PC-3 (cell line): ENCODE results near the gene TMEM255B. TPM values are rescaled to one million over a fixed set of nuclear protein-coding genes. Genes with fewer than 3 reads are reported as not detected.

Experiments used
- ATAC-seq: fragments of 200-7000 bp; cut with Tn5 transposase; 2 replicates; pipeline ENCODE4 v1.9.1; 2020; ENCODE audit warnings: mild to moderate bottlenecking, moderate library complexity
- BruUV-seq: library from RNA; stranded (reverse); fragments of 400-500 nt; replicated peaks from 2 replicates; lab custom pipeline; 2021; lab: Mats Ljungman, UMichigan
- CTCF ChIA-PET: fragments of 300-600 bp; sonication (Branson Sonifier 250); formaldehyde crosslinking; loops from one replicate; lab custom pipeline; 2022; ENCODE audit warnings: antibody characterized with exemption; lab: Charles Lee
- POLR2A ChIA-PET: fragments of 300-600 bp; sonication (Branson Sonifier 250); formaldehyde crosslinking; loops from one replicate; lab custom pipeline; 2022; ENCODE audit warnings: antibody characterized with exemption; ENCODE audit not compliant: unreplicated experiment; lab: Charles Lee
- DNase-seq: peaks from one replicate; pipeline ENCODE4 v3.0.0-alpha.2; 2015
- H2AFZ ChIP-seq: fragments of 300-600 bp; sonication (generic); 2 replicates; pipeline ENCODE4 v1.6.0; 2016; ENCODE audit warnings: antibody characterized with exemption, low read length
- H3F3A ChIP-seq: fragments of 300-600 bp; sonication (generic); one replicate; pipeline ENCODE4 v1.6.0; 2017; ENCODE audit warnings: antibody characterized with exemption, low read length, control low read depth, mild to moderate bottlenecking; ENCODE audit not compliant: unreplicated experiment
- H3K27ac ChIP-seq: fragments of 300-600 bp; sonication (generic); 2 replicates; pipeline ENCODE4 v1.5.1; 2016; ENCODE audit warnings: mild to moderate bottlenecking, low read length
- H3K27me3 ChIP-seq: fragments of 300-600 bp; sonication (generic); 2 replicates; pipeline ENCODE4 v1.6.1; 2016; ENCODE audit warnings: low read length, mixed read lengths
- H3K36me3 ChIP-seq: fragments of 300-600 bp; sonication (generic); 2 replicates; pipeline ENCODE4 v1.6.1; 2016; ENCODE audit warnings: low read depth, mixed run types, low read length, mixed read lengths
- H3K4me1 ChIP-seq: fragments of 300-600 bp; sonication (generic); 2 replicates; pipeline ENCODE4 v1.5.1; 2016; ENCODE audit warnings: low read length; ENCODE audit not compliant: insufficient read depth
- H3K4me2 ChIP-seq: fragments of 300-600 bp; sonication (generic); 2 replicates; pipeline ENCODE4 v1.6.0; 2016; ENCODE audit warnings: low read length
- H3K4me3 ChIP-seq: fragments of 300-600 bp; sonication (generic); 2 replicates; pipeline ENCODE4 v1.5.1; 2016; ENCODE audit warnings: mild to moderate bottlenecking, low read length, mixed read lengths
- H3K79me2 ChIP-seq: fragments of 300-600 bp; sonication (generic); 2 replicates; pipeline ENCODE4 v1.6.1; 2017; ENCODE audit warnings: low read length, mixed read lengths
- H3K9ac ChIP-seq: fragments of 300-600 bp; sonication (generic); 2 replicates; pipeline ENCODE4 v1.6.0; 2016; ENCODE audit warnings: mild to moderate bottlenecking, low read length
- H3K9me2 ChIP-seq: fragments of 300-600 bp; sonication (generic); replicated peaks from 2 replicates; pipeline ENCODE4 v1.6.1; 2016; ENCODE audit warnings: mixed run types, low read length, mixed read lengths
- H3K9me3 ChIP-seq: fragments of 300-600 bp; sonication (generic); 2 replicates; pipeline ENCODE4 v1.6.1; 2016; ENCODE audit warnings: low read length, mixed read lengths
- H4K20me1 ChIP-seq: fragments of 300-600 bp; sonication (generic); 2 replicates; pipeline ENCODE4 v1.6.1; 2016; ENCODE audit warnings: low read length, mixed read lengths
- EZH2 ChIP-seq: fragments of 300-600 bp; sonication (generic); IDR thresholded peaks from one replicate; pipeline ENCODE4 v1.6.1; 2017; ENCODE audit warnings: antibody characterized with exemption, mild to moderate bottlenecking, low read length; ENCODE audit not compliant: unreplicated experiment
- EZH2phosphoT487 ChIP-seq: fragments of 300-600 bp; sonication (generic); IDR thresholded peaks from 2 replicates; pipeline ENCODE4 v1.6.1; 2018; ENCODE audit warnings: mild to moderate bottlenecking, antibody characterized with exemption, low read length, borderline replicate concordance
- intact Hi-C: fragments of 100-400 bp; cut with micrococcal nuclease; formaldehyde crosslinking; loops from 2 replicates; pipeline ENCODE4 v1.9.0; 2023
- total RNA-seq: library from RNA; depleted of rRNA; stranded (reverse); fragments of >200 nt; gene quantifications from 2 replicates; pipeline ENCODE4 v1.2.3, GENCODE V29; 2014
- TF ChIP-seq, protein P1 (sequence below): fragments of 300-600 bp; sonication (generic); conservative IDR thresholded peaks from 2 replicates; pipeline ENCODE4 v1.5.1; 2017; ENCODE audit warnings: antibody characterized with exemption, low read depth, mild to moderate bottlenecking, low read length

Gene TMEM255B
- total RNA-seq, 1 experiment from 2014 or later, result 26.9 TPM

DNA sequence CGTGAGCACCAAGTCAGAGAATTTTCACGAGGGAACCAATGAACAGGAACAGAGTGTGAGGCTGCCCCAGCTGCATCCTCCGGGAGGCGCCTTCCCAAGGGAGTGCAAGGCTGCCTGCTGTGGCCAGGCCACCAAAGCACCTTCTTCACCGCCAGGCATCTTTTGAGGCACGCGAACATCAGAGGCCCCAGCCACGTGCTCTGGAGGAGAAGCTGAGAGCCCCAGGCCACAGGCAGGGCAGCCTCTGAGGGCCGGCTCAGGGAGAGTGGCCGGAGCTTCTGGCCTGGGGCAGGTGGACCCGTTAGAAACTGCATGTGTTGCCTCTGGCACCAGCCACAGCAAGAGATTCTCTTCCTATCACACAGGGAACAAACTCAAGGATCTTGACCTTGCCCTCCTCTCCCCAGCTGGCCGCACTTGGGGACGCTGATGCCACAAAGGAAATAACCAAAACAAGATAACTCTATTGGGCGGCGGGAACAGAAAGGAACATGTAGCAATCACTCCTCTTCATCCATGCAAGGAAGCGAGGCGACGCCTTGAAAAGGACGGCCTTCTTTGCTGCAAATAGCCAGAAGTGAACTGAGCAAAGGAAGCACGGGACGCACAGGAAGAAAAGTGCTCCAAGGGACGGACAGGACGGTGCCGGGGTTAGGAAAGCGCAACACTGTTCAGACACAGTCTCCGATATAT is 85.0 kb downstream of the TMEM255B start:
- Histone ChIP-seq H3K4me3 (no peak overlapping the region), H3K27ac (no peak overlapping the region), H3K9me2 (no peaks in the 10 kb centered on the region), H3K4me1 (peaks cover 13% of the 10 kb centered on the region), H4K20me1 (no peaks in the 10 kb centered on the region), H3K79me2 (peaks cover 24% of the 10 kb centered on the region), H3K27me3 (no peaks in the 10 kb centered on the region), H3K36me3 (no peaks in the 10 kb centered on the region), H3K4me2 (no peak overlapping the region), H3F3A (no peaks in the 10 kb centered on the region), H3K9me3 (no peaks in the 10 kb centered on the region), H3K9ac (no peak overlapping the region), H2AFZ (no peak overlapping the region)
- TF ChIP-seq EZH2phosphoT487 (no peak), EZH2 (no peak)
- TF ChIP-seq, protein P1, sequence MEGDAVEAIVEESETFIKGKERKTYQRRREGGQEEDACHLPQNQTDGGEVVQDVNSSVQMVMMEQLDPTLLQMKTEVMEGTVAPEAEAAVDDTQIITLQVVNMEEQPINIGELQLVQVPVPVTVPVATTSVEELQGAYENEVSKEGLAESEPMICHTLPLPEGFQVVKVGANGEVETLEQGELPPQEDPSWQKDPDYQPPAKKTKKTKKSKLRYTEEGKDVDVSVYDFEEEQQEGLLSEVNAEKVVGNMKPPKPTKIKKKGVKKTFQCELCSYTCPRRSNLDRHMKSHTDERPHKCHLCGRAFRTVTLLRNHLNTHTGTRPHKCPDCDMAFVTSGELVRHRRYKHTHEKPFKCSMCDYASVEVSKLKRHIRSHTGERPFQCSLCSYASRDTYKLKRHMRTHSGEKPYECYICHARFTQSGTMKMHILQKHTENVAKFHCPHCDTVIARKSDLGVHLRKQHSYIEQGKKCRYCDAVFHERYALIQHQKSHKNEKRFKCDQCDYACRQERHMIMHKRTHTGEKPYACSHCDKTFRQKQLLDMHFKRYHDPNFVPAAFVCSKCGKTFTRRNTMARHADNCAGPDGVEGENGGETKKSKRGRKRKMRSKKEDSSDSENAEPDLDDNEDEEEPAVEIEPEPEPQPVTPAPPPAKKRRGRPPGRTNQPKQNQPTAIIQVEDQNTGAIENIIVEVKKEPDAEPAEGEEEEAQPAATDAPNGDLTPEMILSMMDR, result no peak
- intact Hi-C loops, result no loop called here
- BruUV-seq, result no TSS peak
- ATAC-seq (no peak), DNase-seq (no peak)
- CTCF ChIA-PET, result no interaction called here
- POLR2A ChIA-PET, result no interaction called here

DNA sequence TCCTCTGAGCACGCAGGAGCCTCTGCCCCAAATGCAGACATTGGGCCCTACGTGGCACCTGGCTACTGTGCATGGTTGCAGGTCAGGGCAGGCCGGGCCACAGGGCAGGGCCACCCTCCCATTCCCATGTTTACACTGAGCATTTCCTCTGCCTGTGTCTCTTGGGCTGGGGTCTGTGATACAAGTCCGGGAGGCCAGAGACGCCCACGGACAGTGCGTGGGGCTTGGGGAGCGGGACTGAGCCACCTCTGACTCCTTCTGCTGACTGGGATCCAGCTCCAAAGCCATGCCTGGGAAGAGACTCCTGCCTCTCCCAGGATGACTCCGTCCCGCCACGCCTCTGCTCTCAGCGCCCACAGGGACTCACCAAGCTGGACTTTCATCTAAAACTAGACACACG is 86.0 kb downstream of the TMEM255B start:
- ChIA-PET POLR2A (no interaction called here), CTCF (no interaction called here)
- no peaks in the 10 kb centered on the region for H3K9me2 ChIP-seq
- no peaks in the 10 kb centered on the region for H4K20me1 ChIP-seq
- H3K27ac ChIP-seq, result no peak overlapping the region
- no peaks in the 10 kb centered on the region for H3K36me3 ChIP-seq
- no peak overlapping the region for H2AFZ ChIP-seq
- no peak overlapping the region for H3K9ac ChIP-seq
- intact Hi-C loops, result no loop called here
- no peak for ATAC-seq
- no peaks in the 10 kb centered on the region for H3K9me3 ChIP-seq
- no peak overlapping the region for H3K4me3 ChIP-seq
- no peaks in the 10 kb centered on the region for H3F3A ChIP-seq
- H3K4me1 ChIP-seq, result peaks cover 23% of the 10 kb centered on the region
- no peak overlapping the region for H3K4me2 ChIP-seq
- H3K79me2 ChIP-seq, result peaks cover 29% of the 10 kb centered on the region
- no peak for TF ChIP-seq EZH2phosphoT487
- no peak for DNase-seq
- H3K27me3 ChIP-seq, result no peaks in the 10 kb centered on the region
- BruUV-seq, result no TSS peak

- BruUV-seq, result no TSS peak
- no peaks in the 10 kb centered on the region for H3K9me2 ChIP-seq
- no peaks in the 10 kb centered on the region for H3K36me3 ChIP-seq
- CTCF ChIA-PET, result no interaction called here
- H3F3A ChIP-seq, result no peaks in the 10 kb centered on the region
- H3K27me3 ChIP-seq, result no peaks in the 10 kb centered on the region
- DNase-seq, result no peak
- TF ChIP-seq EZH2phosphoT487 (no peak), EZH2 (no peak)
- TF ChIP-seq, protein P1, result no peak
- no peaks in the 10 kb centered on the region for H4K20me1 ChIP-seq
- H3K9me3 ChIP-seq, result no peaks in the 10 kb centered on the region
- POLR2A ChIA-PET, result no interaction called here
- no peak overlapping the region for H3K4me2 ChIP-seq
- no peak for ATAC-seq
- H3K9ac ChIP-seq, result no peak overlapping the region
- intact Hi-C loops, result no loop called here
- no peak overlapping the region for H3K4me3 ChIP-seq
- H3K79me2 ChIP-seq, result peaks cover 38% of the 10 kb centered on the region
- no peak overlapping the region for H2AFZ ChIP-seq
- H3K27ac ChIP-seq, result no peak overlapping the region
- H3K4me1 ChIP-seq, result peaks cover 27% of the 10 kb centered on the region
Measured at GRCh38 chr13:113845723-113846635, 87.0 kb downstream of the TMEM255B start.
